ENCODE measurements around the gene HLA-DQA2.

GRCh38 chr6:32741031-32741960, at the start of gene HLA-DQA2:
- TF ChIP-seq YY1 (IDR thresholded peaks at IDR 0.05), result no peak
- no peak for TF ChIP-seq CTCF (IDR thresholded peaks at IDR 0.05; ENCODE audit: low read depth, low read length, missing input control)
- TF ChIP-seq, protein P1, sequence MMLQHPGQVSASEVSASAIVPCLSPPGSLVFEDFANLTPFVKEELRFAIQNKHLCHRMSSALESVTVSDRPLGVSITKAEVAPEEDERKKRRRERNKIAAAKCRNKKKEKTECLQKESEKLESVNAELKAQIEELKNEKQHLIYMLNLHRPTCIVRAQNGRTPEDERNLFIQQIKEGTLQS (IDR thresholded peaks at IDR 0.05), result no peak
- TF ChIP-seq REST (IDR thresholded peaks at IDR 0.05), result no peak
- TF ChIP-seq SP1 (IDR thresholded peaks at IDR 0.05), result no peak
- TF ChIP-seq, protein P2, sequence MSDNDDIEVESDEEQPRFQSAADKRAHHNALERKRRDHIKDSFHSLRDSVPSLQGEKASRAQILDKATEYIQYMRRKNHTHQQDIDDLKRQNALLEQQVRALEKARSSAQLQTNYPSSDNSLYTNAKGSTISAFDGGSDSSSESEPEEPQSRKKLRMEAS (IDR thresholded peaks at IDR 0.05), result no peak
- TF ChIP-seq, protein P3, sequence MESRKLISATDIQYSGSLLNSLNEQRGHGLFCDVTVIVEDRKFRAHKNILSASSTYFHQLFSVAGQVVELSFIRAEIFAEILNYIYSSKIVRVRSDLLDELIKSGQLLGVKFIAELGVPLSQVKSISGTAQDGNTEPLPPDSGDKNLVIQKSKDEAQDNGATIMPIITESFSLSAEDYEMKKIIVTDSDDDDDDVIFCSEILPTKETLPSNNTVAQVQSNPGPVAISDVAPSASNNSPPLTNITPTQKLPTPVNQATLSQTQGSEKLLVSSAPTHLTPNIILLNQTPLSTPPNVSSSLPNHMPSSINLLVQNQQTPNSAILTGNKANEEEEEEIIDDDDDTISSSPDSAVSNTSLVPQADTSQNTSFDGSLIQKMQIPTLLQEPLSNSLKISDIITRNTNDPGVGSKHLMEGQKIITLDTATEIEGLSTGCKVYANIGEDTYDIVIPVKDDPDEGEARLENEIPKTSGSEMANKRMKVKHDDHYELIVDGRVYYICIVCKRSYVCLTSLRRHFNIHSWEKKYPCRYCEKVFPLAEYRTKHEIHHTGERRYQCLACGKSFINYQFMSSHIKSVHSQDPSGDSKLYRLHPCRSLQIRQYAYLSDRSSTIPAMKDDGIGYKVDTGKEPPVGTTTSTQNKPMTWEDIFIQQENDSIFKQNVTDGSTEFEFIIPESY (IDR thresholded peaks at IDR 0.05), result no peak
- TF ChIP-seq GABPA (IDR thresholded peaks at IDR 0.05 in 1 of 2, conservative IDR thresholded peaks at IDR 0.05 in 1 of 2), result no peak
- no peak for TF ChIP-seq JUND (IDR thresholded peaks at IDR 0.05)
- no peak for TF ChIP-seq TAF1 (conservative IDR thresholded peaks at IDR 0.05)
- TF ChIP-seq EGR1 (IDR thresholded peaks at IDR 0.05; ENCODE audit: low read depth in 2 of 2), result no peak
- no peak for TF ChIP-seq HNF4G (IDR thresholded peaks at IDR 0.05)
- TF ChIP-seq RAD21 (IDR thresholded peaks at IDR 0.05), result no peak

Measured in liver (tissue), 3 donors.